Measurements from ENCODE around the gene RNF40.

The RNF40 gene

DNA sequence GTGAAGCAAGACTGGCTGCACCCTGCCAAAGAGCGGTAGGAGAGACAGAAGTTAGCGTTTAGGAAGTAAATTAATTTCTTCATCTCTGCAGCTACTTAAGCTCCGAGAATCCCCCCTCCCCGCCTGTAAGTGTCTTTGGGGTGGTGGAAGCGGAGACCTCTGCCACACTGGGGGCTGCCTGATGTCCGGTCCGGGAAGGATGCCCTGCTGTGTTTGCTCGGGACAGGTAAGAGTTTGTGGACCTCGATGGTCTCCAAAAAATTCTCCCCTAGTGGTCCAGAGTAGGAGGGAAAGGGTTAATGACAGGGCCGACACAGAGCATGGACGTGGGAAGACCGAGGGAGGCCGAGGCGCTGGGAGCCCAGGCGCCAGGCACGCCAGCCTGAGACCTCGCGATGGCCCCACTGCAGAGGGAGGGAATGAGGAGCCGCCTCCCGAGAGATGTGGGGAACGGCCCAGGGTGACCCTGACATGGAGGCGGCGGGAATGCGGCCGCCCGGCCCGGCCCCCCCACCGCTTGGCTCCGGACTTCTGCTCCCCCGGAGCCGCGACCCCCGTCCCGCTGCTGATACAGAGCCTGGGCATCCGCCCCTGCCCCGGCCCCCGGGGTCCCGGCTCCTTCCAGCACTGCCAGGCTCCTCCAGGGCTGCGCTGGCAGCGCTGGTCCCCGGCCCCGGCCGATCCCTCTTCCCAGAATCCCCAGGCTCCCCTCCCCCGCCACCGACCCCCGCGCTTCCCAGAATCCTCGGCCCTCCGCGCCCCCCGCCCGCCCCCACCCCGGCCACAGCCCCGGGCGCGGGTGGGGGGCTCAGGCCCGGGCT, 24.2 kb downstream of the RNF40 start:
- no peak for TF ChIP-seq CTCF (IDR thresholded peaks at IDR 0.05; ENCODE audit: low read depth, low read length, missing control alignments)
- no peak for DNase-seq (ENCODE audit: extremely low read depth, low read depth)
- peak overlapping the region; percentile 86 for H3K4me3 ChIP-seq (replicated peaks; ENCODE audit: low read depth, low read length)

DNA sequence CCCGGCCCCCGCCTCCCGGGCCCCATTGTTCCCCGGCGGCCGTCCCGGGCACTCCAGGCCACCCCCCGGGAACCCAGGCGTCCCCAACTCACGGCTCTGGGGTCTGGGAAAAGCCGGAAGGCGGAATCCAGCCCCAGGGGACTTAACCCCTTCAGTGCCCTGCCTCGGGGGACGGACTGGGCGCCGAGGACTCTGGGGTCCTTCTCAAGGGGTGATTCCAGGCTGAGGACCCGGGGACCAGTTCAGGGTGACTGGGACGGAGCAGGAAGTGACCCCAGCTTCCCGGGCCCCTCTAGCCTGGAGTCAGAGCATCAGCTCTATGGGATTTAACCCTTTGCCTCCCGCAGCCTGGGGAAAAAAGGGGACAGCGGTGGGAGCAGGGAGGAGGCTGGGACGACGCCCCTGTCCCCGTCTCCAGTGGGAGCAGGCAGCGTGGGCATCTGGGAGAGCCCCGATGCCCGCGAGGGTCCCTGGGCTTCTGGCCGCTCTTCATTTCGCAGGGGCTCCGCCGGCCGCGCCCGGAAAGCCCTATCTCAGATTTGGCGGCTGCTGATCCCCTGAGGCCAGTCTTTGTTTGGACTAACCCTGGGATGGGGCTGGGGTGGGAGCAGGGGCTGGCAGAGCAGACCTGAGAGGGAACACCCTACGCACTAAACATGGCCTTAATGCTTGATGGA, 25.0 kb downstream of the RNF40 start, which contains the start of gene ZNF629:
TSS of gene ZNF629 (minus strand) at position 270 of the 677 bp plus-strand sequence. CDS start 2,723 bp downstream, outside the sequence.
- no peak for TF ChIP-seq CTCF (IDR thresholded peaks at IDR 0.05; ENCODE audit: low read depth, low read length, missing control alignments)
- no peak for DNase-seq (ENCODE audit: extremely low read depth, low read depth)
- peak within 1 kb of the TSS; percentile 86 for H3K4me3 ChIP-seq (replicated peaks; ENCODE audit: low read depth, low read length)

DNA sequence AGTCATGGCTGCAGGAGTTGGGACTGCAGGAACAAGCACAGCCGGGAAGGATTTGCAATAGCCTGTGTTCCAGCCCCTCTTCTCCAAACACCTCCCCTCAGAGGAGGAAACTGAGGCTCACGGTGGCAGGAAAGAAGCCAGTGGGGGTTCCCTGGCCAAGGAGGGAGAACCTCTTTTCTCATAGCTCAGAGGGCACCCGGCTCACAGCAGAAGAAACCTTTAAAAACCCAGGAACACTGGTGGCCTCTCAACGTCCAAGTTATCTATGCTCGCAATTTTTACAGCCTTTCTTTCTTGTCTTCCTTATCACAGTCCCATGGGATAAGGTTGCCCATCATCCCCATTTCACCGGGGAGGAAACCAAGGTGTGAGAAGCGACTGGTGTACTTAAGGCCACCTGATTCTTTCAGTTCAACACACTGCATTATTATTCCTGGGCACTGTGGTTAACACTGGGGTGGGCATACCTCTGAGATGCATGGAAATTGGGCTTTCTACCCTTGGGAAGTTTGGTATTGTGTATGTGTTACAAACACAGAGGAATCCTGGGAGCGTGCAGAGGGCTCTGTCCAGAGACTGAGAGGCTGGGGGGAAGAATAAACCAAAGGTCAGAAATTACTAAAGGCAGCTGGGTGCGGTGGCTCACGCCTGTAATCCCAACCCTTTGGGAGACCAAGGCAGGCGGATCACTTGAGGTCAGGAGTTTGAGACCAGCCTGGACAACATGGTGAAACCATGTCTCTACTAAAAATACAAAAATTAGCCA, 25.7 kb downstream of the RNF40 start:
- TF ChIP-seq CTCF (IDR thresholded peaks at IDR 0.05; ENCODE audit: low read depth, low read length, missing control alignments): no peak
- peak overlapping the region; percentile 86 for H3K4me3 ChIP-seq (replicated peaks; ENCODE audit: low read depth, low read length)
- no peak for DNase-seq (ENCODE audit: extremely low read depth, low read depth)

- H3K4me3 ChIP-seq (replicated peaks; ENCODE audit: low read depth, low read length): no peak overlapping the region
- DNase-seq (ENCODE audit: extremely low read depth, low read depth): no peak
- TF ChIP-seq CTCF (IDR thresholded peaks at IDR 0.05; ENCODE audit: low read depth, low read length, missing control alignments): no peak
Observed at GRCh38 chr16:30793508-30794069, 31.5 kb downstream of the RNF40 start.

GRCh38 chr16:30794634-30795033, 32.5 kb downstream of the RNF40 start:
- TF ChIP-seq CTCF (IDR thresholded peaks at IDR 0.05; ENCODE audit: low read depth, low read length, missing control alignments): no peak
- no peak for DNase-seq (ENCODE audit: extremely low read depth, low read depth)
- H3K4me3 ChIP-seq (replicated peaks; ENCODE audit: low read depth, low read length): no peak overlapping the region

- no peak overlapping the region for H3K4me3 ChIP-seq (replicated peaks; ENCODE audit: low read depth, low read length)
- no peak for DNase-seq (ENCODE audit: extremely low read depth, low read depth)
- peak; percentile 6 for TF ChIP-seq CTCF (IDR thresholded peaks at IDR 0.05; ENCODE audit: low read depth, low read length, missing control alignments)
Observed at GRCh38 chr16:30797670-30798309, 35.7 kb downstream of the RNF40 start.

Measured in HFF-Myc (cell line).